Midbrain (tissue), 1 donor: ENCODE results near the gene HDAC7.
A peak's percentile ranks its signal among the peaks of the same experiment; 100 is the strongest.
"Not testable (repeated sequence)": the region's sequence is repeated elsewhere in the genome, so short reads cannot be mapped to it uniquely, and the experiment has no call there.

Experiments used
- DNase-seq: peaks from one replicate; lab custom pipeline; 2025; lab: John Stamatoyannopoulos, UW

Gene HDAC7

DNA sequence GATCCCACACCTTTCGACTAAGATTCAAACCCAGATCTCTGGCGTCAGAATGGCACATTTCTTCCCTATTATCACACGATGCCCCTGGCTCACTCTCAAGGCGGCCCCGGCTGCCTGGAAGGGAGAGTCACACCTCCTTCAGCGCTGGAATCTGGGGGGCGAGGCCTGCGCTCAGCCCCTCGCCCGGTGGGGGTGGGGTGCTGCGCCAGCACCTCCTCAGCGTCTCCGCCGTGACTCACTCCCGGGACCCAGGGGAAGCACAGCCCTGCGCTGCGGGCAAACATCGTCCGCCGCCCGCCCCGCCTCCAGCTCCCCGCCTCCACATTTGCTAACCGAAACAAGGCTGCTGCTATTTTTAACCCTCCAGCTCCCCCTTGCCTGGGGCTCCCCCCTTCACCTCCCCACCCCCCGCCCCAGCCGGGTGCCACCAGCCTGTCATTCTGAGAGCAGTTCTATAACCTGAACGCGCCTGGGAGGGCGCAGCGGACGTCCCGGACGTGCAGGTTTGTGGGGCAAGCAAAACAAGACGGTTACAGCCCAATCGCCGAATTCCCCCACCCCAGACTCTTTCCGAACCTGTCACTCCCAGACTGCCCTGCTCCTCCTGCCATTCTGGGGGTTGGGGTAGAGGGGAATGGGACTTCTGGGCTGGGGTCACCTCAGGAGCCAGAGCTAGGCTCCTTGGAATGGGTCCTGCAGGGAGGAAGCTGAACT lies 6.7 kb downstream of the HDAC7 start:
- DNase-seq, result peak; percentile 35

DNA sequence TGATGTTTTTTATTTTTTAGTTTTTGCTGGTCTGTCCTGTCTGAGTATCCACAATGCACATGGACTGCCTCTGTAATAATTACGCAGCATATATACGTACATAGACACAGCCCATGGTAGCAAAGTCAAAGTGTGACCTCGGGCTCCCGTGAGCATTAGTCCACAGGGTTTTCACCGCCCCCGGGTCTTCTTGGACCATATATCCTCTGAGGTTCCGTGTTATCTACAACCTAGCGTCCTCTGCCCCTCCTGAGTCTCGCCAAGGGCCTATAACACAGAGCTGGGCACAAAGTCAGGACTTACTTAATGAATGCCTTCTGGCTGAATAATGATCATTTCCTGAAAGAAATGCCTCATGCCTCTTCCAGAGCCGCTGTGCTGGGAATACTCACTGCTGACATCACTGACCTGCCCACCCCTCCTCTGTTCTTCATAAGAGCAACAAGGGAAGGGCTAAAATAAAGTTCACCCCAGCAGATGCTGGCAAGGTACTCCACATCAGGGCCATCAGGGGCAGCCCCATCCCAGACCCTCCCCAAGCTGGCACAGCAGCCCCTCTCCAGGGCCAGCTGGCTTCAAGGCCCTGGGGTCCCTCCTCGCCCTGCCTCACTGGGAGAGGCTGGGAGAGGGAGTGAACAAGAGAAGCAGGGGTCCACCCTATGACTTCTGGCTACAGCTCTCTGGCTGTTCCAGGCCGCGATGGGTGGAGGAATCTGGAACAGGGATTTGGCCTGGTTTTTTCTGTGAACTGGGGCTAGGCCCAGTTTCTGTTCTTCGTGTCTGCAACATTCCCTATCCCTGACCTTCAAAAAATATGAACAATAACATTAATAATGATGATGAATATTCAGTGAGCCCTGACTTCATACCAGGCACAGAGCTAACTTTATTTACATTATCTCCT lies 7.9 kb downstream of the HDAC7 start:
- DNase-seq, result no peak

DNA sequence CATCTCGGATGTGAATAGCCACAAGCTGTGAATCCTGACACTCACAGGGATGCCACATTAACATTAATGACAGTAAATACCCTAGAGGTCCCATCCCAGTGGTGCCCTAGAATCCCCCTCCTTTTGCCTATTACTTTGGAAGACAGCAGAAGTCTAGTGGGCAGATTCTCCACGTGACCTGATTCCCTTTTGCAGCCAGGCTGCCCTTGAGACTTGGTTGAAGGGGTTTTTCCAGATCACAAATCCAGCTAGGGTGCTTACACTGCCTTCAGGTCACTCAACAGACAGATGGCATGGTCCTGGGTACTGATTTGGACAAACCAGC lies 8.7 kb downstream of the HDAC7 start:
- DNase-seq, result no peak

DNA sequence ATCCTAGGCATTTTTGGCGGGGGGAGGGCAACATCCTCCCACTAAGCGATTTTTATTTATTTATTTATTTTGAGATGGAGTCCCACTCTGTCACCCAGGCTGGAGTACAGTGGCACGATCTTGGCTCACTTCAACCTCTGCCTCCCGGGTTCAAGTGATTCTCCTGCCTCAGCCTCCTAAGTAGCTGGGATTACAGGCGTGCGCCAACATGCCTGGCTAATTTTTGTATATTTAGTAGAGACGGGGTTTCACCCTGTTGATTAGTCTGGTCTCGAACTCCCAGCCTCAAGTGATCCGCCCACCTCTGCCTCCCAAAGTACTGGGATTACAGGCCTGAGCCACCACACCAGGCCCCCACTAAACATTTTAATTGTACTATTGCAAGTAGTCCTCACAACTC lies 10.2 kb downstream of the HDAC7 start:
- not testable (repeated sequence) for DNase-seq

DNA sequence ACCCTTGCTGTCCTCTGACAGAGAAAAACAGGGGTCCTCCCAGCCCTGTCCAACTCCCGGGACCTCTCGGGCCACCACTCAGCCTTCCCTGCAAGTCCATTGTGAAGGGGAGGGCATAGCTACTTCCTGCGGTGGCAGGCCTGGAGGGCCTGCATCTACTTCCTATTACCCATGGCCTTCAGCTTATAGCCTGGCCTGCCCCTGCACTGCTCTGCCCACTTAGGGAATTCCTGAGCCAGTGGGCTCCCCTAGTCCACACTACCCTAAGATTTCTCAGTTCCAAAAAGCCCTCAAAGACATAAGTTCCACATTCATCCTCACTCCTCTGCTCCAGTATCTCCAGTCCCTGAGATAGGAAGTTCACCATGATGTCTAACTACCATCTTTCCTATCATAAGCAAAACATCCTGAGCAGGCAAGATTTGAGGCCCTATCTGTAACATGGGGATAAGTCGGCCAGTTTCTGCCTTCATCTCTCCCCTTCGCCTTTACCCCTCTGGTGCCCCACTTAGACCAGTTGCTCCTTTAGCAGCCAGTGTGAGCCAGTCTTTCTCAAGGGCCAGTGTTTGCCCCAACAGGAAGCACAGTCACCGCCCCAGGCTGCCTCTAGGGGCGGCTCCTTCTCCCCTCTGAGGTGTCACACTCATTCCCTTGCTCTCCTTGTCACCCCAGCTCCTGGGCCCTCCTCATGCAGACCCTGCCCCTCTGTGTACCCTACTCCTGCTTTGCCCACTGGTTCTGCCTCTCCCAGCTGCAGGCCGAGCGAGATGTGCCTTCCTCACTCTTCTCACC lies 10.9 kb downstream of the HDAC7 start:
- no peak for DNase-seq

- DNase-seq, result no peak
Observed at GRCh38 chr12:47808050-47808449, 11.7 kb downstream of the HDAC7 start.

DNA sequence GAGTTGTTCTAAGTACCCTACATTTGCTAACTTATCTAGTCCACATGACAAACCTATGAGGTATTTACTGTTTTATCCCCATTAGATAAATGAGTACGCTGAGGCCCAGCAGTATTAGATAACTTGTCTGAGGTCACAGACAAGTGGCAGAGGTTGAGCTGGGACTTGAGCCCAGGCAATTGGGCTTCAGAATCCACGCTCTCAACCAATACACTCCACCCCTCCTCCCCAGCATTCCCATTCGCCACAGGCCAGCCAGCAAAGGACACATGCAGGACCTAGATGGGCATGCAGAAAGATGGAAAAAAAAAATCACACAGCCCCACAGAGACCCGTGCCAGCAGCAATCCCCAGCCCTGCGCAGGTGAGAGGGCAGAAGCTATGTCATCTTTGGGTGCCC lies 12.4 kb downstream of the HDAC7 start:
- no peak for DNase-seq

- no peak for DNase-seq
Observed at GRCh38 chr12:47805417-47805816, 14.3 kb downstream of the HDAC7 start.

DNA sequence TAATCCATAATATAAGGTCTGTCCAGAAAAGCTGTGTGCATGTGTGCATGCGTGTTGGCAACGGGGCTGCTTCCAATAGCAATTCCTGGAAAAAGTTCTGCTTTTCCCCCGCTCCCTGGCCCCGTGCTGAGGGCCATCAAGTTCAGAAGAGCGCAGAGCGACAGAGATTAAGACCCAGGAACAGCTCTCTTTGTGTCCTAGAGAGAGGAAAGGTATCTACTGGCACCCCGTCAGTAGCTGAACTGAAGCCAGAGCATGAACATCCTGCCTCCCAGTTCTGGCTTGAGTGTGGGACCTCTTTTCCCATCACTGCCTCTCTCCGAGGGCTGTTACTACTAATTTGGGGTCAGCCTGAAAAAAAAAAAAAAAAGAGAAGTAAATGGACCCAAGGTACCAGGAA lies 15.5 kb downstream of the HDAC7 start:
- DNase-seq, result no peak

- no peak for DNase-seq
Observed at GRCh38 chr12:47803191-47803875, 16.4 kb downstream of the HDAC7 start.

DNA sequence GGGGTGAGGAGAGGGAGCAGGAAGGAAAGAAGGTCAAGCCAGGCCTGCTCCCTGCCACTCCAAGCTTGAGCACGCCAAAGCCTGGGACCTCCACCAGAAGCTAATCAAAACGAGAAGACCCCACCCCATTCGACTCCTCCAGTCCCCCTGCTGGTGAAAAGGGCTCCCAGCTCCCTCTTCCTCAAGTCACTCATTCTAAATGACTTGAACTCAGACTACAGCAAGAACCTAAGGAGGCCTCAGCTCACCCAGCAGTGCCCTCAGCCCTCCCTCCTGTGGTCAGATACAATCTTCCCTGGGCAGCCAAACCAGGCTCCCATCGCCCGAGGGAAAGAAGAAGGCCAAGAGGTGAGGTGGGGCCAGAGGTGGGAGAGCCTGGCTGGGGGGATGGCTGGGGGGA lies 17.4 kb downstream of the HDAC7 start:
- DNase-seq, result no peak

DNA sequence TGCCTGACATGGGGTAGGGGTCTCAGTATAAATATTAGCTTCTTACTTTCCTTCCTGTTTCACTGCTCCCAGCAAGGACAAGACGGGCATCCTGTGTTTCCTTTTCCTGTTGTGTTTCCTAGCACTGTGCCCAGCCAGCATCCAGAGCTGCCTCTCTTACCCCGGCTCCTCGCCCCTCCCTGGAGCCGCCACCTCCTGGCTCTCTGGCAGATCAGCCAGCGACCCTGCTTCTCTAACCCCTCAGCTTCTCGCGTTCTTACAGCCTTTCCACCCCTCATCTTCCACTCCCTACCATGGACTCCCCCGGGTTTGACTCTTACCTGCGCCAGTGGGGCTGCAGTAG lies 17.8 kb downstream of the HDAC7 start:
- no peak for DNase-seq

DNA sequence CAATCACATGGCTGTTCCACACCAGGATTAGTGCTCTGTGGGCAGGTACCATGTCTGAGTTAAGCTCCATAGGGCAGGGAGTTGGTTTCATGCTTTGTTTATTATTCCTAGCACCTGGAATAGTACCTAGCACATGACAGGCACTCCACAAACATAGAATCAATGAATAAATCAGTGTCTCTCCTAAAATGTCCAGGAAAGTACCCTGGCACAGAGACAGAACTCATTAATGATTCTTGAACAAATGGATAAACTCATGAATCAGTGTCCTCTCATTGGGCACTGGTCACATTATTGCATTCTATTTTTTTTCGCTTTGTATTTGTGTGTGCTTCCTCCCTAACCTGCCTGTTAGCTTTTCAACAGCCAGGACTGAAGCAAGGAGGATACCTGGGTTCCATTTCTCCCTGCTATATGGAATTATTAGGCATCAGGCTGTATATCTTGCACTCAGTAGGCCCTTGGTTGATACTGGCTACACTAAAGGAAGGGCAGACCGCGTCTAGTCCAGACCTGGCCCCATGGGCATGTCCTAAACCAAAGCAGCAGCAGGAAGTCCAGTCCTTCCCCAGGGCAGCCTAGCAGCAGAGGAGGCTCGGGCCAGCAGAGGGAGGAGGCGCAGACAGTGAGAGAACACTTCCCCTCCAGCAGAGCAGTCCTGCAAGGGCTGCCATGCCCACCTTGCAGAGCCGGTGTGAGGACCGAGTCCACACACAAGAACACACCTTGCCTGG lies 18.4 kb downstream of the HDAC7 start:
- DNase-seq, result no peak

DNA sequence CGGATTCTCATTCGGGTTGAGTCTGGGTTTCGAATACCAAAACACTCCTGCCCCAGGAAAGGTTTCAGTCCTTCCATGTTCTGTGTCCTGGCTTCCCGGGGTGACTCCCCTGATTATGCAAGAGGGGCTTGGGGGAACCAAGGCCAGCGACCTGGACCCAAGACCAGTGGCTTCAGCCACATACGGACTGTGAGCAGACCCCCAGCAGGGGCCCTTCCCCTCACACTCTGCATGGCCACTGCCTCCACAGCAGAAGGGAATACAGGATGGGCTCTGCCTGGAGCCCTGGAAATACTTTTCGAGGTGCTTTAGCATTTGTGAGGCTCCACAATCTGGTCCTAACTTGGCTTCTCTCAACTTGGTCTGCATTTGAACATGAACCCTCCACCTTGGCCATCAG lies 19.1 kb downstream of the HDAC7 start:
- no peak for DNase-seq

DNA sequence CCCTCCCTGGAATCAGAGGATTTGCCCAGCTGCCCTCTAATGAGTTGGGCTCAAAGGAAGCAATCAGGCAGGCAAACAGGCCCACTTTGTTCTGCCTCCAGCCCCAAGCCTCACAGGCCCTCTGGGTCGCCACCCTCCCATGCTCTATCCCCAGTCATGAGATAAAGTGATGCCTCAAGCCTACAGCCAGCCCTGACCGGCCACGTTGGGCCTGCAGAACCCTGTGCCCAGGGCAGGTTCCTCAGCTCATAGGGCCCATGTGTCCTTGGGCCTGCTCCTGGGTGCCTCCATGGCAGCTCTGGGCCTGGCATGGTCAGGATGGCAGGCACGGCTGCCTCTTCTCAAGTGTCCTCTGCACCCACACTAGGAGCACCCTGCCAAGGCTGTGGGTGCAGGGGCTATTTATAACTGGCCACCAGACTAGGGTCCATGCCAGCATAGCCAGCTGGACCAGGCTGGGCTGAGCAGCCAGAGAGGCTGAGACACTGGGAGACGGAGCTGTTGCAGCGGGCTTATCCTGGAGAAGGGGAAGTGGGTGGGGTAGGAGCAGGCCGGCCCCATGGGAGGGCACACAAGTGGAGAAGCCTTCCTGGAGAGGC lies 20.2 kb downstream of the HDAC7 start:
- DNase-seq, result peak; percentile 61

- DNase-seq, result no peak
Observed at GRCh38 chr12:47798382-47798948, 21.2 kb downstream of the HDAC7 start.

- DNase-seq, result peak; percentile 23
Observed at GRCh38 chr12:47797441-47797840, 22.3 kb downstream of the HDAC7 start.

- no peak for DNase-seq
Observed at GRCh38 chr12:47795814-47796411, 23.8 kb downstream of the HDAC7 start.

GRCh38 chr12:47795121-47795813 lies 24.4 kb downstream of the HDAC7 start:
- DNase-seq, result no peak

- no peak for DNase-seq
Observed at GRCh38 chr12:47794679-47795078, 25.0 kb downstream of the HDAC7 start.
